Measurements from ENCODE around the gene TNF. TPM values are rescaled to one million over a fixed set of nuclear protein-coding genes. Genes with fewer than 3 reads are reported as not detected.
A peak's percentile ranks its signal among the peaks of the same experiment; 100 is the strongest.

TNF gene
- total RNA-seq, 2 experiments from 2014 or later = 2.5 to 3.5 TPM

DNA sequence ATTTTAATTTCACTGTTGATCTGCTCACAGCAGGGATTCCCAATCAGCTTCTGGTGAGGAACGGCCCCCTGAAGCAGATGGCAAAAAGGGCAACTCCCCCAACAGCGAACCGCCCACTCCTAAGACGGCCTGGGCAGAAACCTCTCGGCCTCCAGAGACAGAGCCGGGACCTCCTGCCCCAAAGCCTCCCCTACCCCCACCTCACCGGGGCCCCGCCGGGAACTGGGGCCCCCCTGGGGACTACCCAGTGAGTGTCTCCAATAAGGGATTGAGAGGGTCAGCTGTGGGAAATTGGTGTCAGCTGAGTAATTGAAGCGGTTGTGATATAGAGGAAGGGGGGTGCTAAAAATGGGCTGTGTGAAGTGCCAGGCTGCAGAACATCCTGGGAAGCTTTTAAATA lies 51.6 kb downstream of the TNF start:
- peaks cover 41% of the 10 kb centered on the region for H3K79me2 ChIP-seq (ENCODE audit: insufficient read depth, low read depth, low read length)
- intact Hi-C loops (cut with micrococcal nuclease; ENCODE audit: unreplicated experiment) = no loop called here
- H3K27ac ChIP-seq (ENCODE audit: low read depth, low read length, poor library complexity, severe bottlenecking) = no peak overlapping the region
- H2AFZ ChIP-seq (ENCODE audit: low read length) = no peak overlapping the region
- H3K4me1 ChIP-seq (ENCODE audit: insufficient read depth, low read length, poor library complexity, severe bottlenecking) = peaks cover 10% of the 10 kb centered on the region
- peaks cover 11% of the 10 kb centered on the region for H4K20me1 ChIP-seq (ENCODE audit: insufficient read depth, low read length)
- TF ChIP-seq, protein P1, sequence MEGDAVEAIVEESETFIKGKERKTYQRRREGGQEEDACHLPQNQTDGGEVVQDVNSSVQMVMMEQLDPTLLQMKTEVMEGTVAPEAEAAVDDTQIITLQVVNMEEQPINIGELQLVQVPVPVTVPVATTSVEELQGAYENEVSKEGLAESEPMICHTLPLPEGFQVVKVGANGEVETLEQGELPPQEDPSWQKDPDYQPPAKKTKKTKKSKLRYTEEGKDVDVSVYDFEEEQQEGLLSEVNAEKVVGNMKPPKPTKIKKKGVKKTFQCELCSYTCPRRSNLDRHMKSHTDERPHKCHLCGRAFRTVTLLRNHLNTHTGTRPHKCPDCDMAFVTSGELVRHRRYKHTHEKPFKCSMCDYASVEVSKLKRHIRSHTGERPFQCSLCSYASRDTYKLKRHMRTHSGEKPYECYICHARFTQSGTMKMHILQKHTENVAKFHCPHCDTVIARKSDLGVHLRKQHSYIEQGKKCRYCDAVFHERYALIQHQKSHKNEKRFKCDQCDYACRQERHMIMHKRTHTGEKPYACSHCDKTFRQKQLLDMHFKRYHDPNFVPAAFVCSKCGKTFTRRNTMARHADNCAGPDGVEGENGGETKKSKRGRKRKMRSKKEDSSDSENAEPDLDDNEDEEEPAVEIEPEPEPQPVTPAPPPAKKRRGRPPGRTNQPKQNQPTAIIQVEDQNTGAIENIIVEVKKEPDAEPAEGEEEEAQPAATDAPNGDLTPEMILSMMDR (conservative IDR thresholded peaks at IDR 0.05; ENCODE audit: low read length) = no peak
- TF ChIP-seq EZH2phosphoT487 (IDR thresholded peaks at IDR 0.05; ENCODE audit: borderline replicate concordance, low read depth, low read length) = no peak
- no peak overlapping the region for H3K4me3 ChIP-seq (ENCODE audit: low read depth, low read length, poor library complexity, severe bottlenecking)
- peaks cover 100% of the 10 kb centered on the region for H3K36me3 ChIP-seq (ENCODE audit: insufficient read depth, low read length)
- no TSS peak for BruUV-seq (replicated peaks)
- H3K9me2 ChIP-seq (ENCODE audit: insufficient read depth, low read length) = no peaks in the 10 kb centered on the region
- no peak overlapping the region for H3K4me2 ChIP-seq (ENCODE audit: low read length)
- H3K9me3 ChIP-seq (ENCODE audit: low read length) = no peaks in the 10 kb centered on the region
- ChIA-PET POLR2A (interaction anchor here (1.2 to 1.3 kb wide), 2 partner anchors 16 to 24 kb away, joined by 3 to 4 read pairs; no protein-coding TSS in a partner anchor), CTCF (ENCODE audit: unreplicated experiment) (no interaction called here)
- no peak for DNase-seq (ENCODE audit: low spot score)

DNA sequence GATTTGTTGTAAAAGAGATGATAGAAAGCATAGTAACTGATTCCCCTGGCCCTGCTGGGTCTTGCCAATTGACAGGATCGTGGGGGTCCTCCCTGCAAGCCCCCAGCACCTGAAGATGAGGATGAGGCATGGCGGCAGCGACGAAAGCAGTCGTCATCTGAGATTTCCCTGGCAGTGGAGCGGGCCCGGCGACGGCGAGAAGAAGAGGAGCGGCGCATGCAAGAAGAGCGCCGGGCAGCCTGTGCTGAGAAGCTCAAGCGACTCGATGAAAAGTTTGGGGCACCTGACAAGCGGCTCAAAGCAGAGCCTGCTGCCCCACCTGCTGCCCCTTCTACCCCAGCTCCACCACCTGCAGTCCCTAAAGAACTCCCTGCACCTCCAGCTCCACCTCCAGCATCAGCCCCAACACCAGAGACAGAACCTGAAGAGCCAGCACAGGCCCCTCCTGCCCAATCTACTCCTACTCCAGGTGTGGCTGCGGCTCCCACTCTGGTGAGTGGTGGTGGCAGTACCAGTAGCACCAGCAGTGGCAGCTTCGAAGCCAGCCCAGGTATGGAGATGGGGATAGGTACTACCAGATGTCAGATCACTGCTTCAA lies 52.4 kb downstream of the TNF start:
- H3K4me3 ChIP-seq (ENCODE audit: low read depth, low read length, poor library complexity, severe bottlenecking) = no peak overlapping the region
- no peaks in the 10 kb centered on the region for H3K9me3 ChIP-seq (ENCODE audit: low read length)
- intact Hi-C loops (cut with micrococcal nuclease; ENCODE audit: unreplicated experiment) = no loop called here
- H3K4me1 ChIP-seq (ENCODE audit: insufficient read depth, low read length, poor library complexity, severe bottlenecking) = peaks cover 1% of the 10 kb centered on the region
- H4K20me1 ChIP-seq (ENCODE audit: insufficient read depth, low read length) = peaks cover 6% of the 10 kb centered on the region
- CTCF ChIA-PET (ENCODE audit: unreplicated experiment) = no interaction called here
- TF ChIP-seq, protein P1 (conservative IDR thresholded peaks at IDR 0.05; ENCODE audit: low read length) = no peak
- no peak for TF ChIP-seq EZH2phosphoT487 (IDR thresholded peaks at IDR 0.05; ENCODE audit: borderline replicate concordance, low read depth, low read length)
- H3K36me3 ChIP-seq (ENCODE audit: insufficient read depth, low read length) = peaks cover 100% of the 10 kb centered on the region
- no peak overlapping the region for H3K27ac ChIP-seq (ENCODE audit: low read depth, low read length, poor library complexity, severe bottlenecking)
- H3K4me2 ChIP-seq (ENCODE audit: low read length) = no peak overlapping the region
- no peak overlapping the region for H2AFZ ChIP-seq (ENCODE audit: low read length)
- H3K9me2 ChIP-seq (ENCODE audit: insufficient read depth, low read length) = no peaks in the 10 kb centered on the region
- no TSS peak for BruUV-seq (replicated peaks)
- POLR2A ChIA-PET = interaction anchor here (1.2 to 1.3 kb wide), 2 partner anchors 15 to 24 kb away, joined by 3 to 4 read pairs; no protein-coding TSS in a partner anchor
- no peak for DNase-seq (ENCODE audit: low spot score)
- peaks cover 33% of the 10 kb centered on the region for H3K79me2 ChIP-seq (ENCODE audit: insufficient read depth, low read depth, low read length)

Small RNAs within 50 kb of the gene (small RNA-seq; reads per million reads assigned to genes)
- gene SNORA38 (12.4 reads per million, percentile 96 among the genes with 10 or more reads in this experiment), gene SNORD117 (117 reads per million, percentile 99 among the genes with 10 or more reads in this experiment), gene SNORD84 (not detected), gene UQCRHP1 (not detected)

Other genes starting within 250 kb of the TNF start
Only the 30 nearest of the 34 such genes appear.
- gene HLA-B, start 218.4 kb upstream of the TNF start, total RNA-seq (2014; rRNA removed; shearing (Covaris generic)) = 223 and 258 TPM in 2 replicates
- gene HLA-B, start 218.4 kb upstream of the TNF start, total RNA-seq (2022) = 238 and 309 TPM in 2 replicates
- 11.9 and 15.3 TPM in 2 replicates for gene MICA, start 172.0 kb upstream of the TNF start, total RNA-seq (2014; rRNA removed; shearing (Covaris generic))
- 8.3 and 9.9 TPM in 2 replicates for gene MICA, start 172.0 kb upstream of the TNF start, total RNA-seq (2022)
- gene MICB, start 77.4 kb upstream of the TNF start, total RNA-seq (2014; rRNA removed; shearing (Covaris generic)) = 24.2 and 26.3 TPM in 2 replicates
- 32.4 and 33.9 TPM in 2 replicates for gene MICB, start 77.4 kb upstream of the TNF start, total RNA-seq (2022)
- gene MCCD1, start 46.6 kb upstream of the TNF start, total RNA-seq (2014; rRNA removed; shearing (Covaris generic)) = not detected in 2 replicates
- gene MCCD1, start 46.6 kb upstream of the TNF start, total RNA-seq (2022) = not detected in 2 replicates
- 736 and 747 TPM in 2 replicates for gene DDX39B, start 33.6 kb upstream of the TNF start, total RNA-seq (2014; rRNA removed; shearing (Covaris generic))
- gene DDX39B, start 33.6 kb upstream of the TNF start, total RNA-seq (2022) = 478 and 481 TPM in 2 replicates
- 3.8 and 4.2 TPM in 2 replicates for gene ATP6V1G2, start 29.0 kb upstream of the TNF start, total RNA-seq (2014; rRNA removed; shearing (Covaris generic))
- 14.1 and 15.9 TPM in 2 replicates for gene ATP6V1G2, start 29.0 kb upstream of the TNF start, total RNA-seq (2022)
- 17.1 and 21.8 TPM in 2 replicates for gene NFKBIL1, start 28.0 kb upstream of the TNF start, total RNA-seq (2014; rRNA removed; shearing (Covaris generic))
- 22.7 and 23.2 TPM in 2 replicates for gene NFKBIL1, start 28.0 kb upstream of the TNF start, total RNA-seq (2022)
- gene LTA, start 3.3 kb upstream of the TNF start, total RNA-seq (2014; rRNA removed; shearing (Covaris generic)) = 0.98 and 1.1 TPM in 2 replicates
- 4.1 and 4.3 TPM in 2 replicates for gene LTA, start 3.3 kb upstream of the TNF start, total RNA-seq (2022)
- gene LTB, start 6.9 kb downstream of the TNF start, total RNA-seq (2014; rRNA removed; shearing (Covaris generic)) = 36.5 and 46.8 TPM in 2 replicates
- gene LTB, start 6.9 kb downstream of the TNF start, total RNA-seq (2022) = 36.9 and 39.2 TPM in 2 replicates
- 1.2 and 3.0 TPM in 2 replicates for gene LST1, start 10.7 kb downstream of the TNF start, total RNA-seq (2014; rRNA removed; shearing (Covaris generic))
- gene LST1, start 10.7 kb downstream of the TNF start, total RNA-seq (2022) = 4.2 and 4.9 TPM in 2 replicates
- 1.6 TPM in 1 of 2 replicates, not detected in the other for gene NCR3, start 17.4 kb downstream of the TNF start, total RNA-seq (2014; rRNA removed; shearing (Covaris generic))
- 0.74 and 2.0 TPM in 2 replicates for gene NCR3, start 17.4 kb downstream of the TNF start, total RNA-seq (2022)
- 15.3 and 22.0 TPM in 2 replicates for gene AIF1, start 39.7 kb downstream of the TNF start, total RNA-seq (2014; rRNA removed; shearing (Covaris generic))
- gene AIF1, start 39.7 kb downstream of the TNF start, total RNA-seq (2022) = 16.3 and 17.2 TPM in 2 replicates
- gene PRRC2A, start 45.1 kb downstream of the TNF start, total RNA-seq (2014; rRNA removed; shearing (Covaris generic)) = 113 and 156 TPM in 2 replicates
- gene PRRC2A, start 45.1 kb downstream of the TNF start, total RNA-seq (2022) = 355 and 379 TPM in 2 replicates
- gene BAG6, start 77.1 kb downstream of the TNF start, total RNA-seq (2014; rRNA removed; shearing (Covaris generic)) = 191 and 233 TPM in 2 replicates
- 320 and 323 TPM in 2 replicates for gene BAG6, start 77.1 kb downstream of the TNF start, total RNA-seq (2022)
- gene APOM, start 80.3 kb downstream of the TNF start, total RNA-seq (2014; rRNA removed; shearing (Covaris generic)) = 0.13 and 1.5 TPM in 2 replicates
- gene APOM, start 80.3 kb downstream of the TNF start, total RNA-seq (2022) = 2.1 and 3.6 TPM in 2 replicates
- gene C6orf47, start 85.2 kb downstream of the TNF start, total RNA-seq (2014; rRNA removed; shearing (Covaris generic)) = 17.5 and 18.5 TPM in 2 replicates
- gene C6orf47, start 85.2 kb downstream of the TNF start, total RNA-seq (2022) = 16.7 and 17.4 TPM in 2 replicates
- 34.3 and 50.9 TPM in 2 replicates for gene GPANK1, start 89.4 kb downstream of the TNF start, total RNA-seq (2014; rRNA removed; shearing (Covaris generic))
- 38.8 and 40.7 TPM in 2 replicates for gene GPANK1, start 89.4 kb downstream of the TNF start, total RNA-seq (2022)
- gene CSNK2B, start 90.5 kb downstream of the TNF start, total RNA-seq (2014; rRNA removed; shearing (Covaris generic)) = 207 and 230 TPM in 2 replicates
- 245 and 254 TPM in 2 replicates for gene CSNK2B, start 90.5 kb downstream of the TNF start, total RNA-seq (2022)
- 12.3 and 15.9 TPM in 2 replicates for gene LY6G5B, start 94.4 kb downstream of the TNF start, total RNA-seq (2014; rRNA removed; shearing (Covaris generic))
- gene LY6G5B, start 94.4 kb downstream of the TNF start, total RNA-seq (2022) = 28.7 and 32.0 TPM in 2 replicates
- gene LY6G5C, start 105.5 kb downstream of the TNF start, total RNA-seq (2014; rRNA removed; shearing (Covaris generic)) = 1.6 and 1.8 TPM in 2 replicates
- gene LY6G5C, start 105.5 kb downstream of the TNF start, total RNA-seq (2022) = 2.5 and 3.5 TPM in 2 replicates
- 28.6 and 34.8 TPM in 2 replicates for gene ABHD16A, start 127.8 kb downstream of the TNF start, total RNA-seq (2014; rRNA removed; shearing (Covaris generic))
- gene ABHD16A, start 127.8 kb downstream of the TNF start, total RNA-seq (2022) = 32.7 and 35.2 TPM in 2 replicates
- gene LY6G6F, start 131.3 kb downstream of the TNF start, total RNA-seq (2014; rRNA removed; shearing (Covaris generic)) = not detected in 2 replicates
- gene LY6G6F, start 131.3 kb downstream of the TNF start, total RNA-seq (2022) = not detected in 2 replicates
- not detected in 2 replicates for gene LY6G6D, start 139.8 kb downstream of the TNF start, total RNA-seq (2014; rRNA removed; shearing (Covaris generic))
- gene LY6G6D, start 139.8 kb downstream of the TNF start, total RNA-seq (2022) = not detected in 2 replicates
- gene LY6G6C, start 146.2 kb downstream of the TNF start, total RNA-seq (2014; rRNA removed; shearing (Covaris generic)) = not detected in 2 replicates
- gene LY6G6C, start 146.2 kb downstream of the TNF start, total RNA-seq (2022) = not detected in 2 replicates
- not detected in 2 replicates for gene MPIG6B, start 147.8 kb downstream of the TNF start, total RNA-seq (2014; rRNA removed; shearing (Covaris generic))
- gene MPIG6B, start 147.8 kb downstream of the TNF start, total RNA-seq (2022) = not detected in 2 replicates
- gene DDAH2, start 153.7 kb downstream of the TNF start, total RNA-seq (2014; rRNA removed; shearing (Covaris generic)) = 14.0 and 20.6 TPM in 2 replicates
- gene DDAH2, start 153.7 kb downstream of the TNF start, total RNA-seq (2022) = 20.4 and 26.4 TPM in 2 replicates
- 376 and 413 TPM in 2 replicates for gene CLIC1, start 161.0 kb downstream of the TNF start, total RNA-seq (2014; rRNA removed; shearing (Covaris generic))
- 314 and 318 TPM in 2 replicates for gene CLIC1, start 161.0 kb downstream of the TNF start, total RNA-seq (2022)
- 104 and 108 TPM in 2 replicates for gene MSH5, start 164.4 kb downstream of the TNF start, total RNA-seq (2014; rRNA removed; shearing (Covaris generic))
- gene MSH5, start 164.4 kb downstream of the TNF start, total RNA-seq (2022) = 218 and 258 TPM in 2 replicates
- 31.3 and 47.1 TPM in 2 replicates for gene SAPCD1, start 187.1 kb downstream of the TNF start, total RNA-seq (2014; rRNA removed; shearing (Covaris generic))
- 53.5 and 66.8 TPM in 2 replicates for gene SAPCD1, start 187.1 kb downstream of the TNF start, total RNA-seq (2022)
- gene VWA7, start 201.8 kb downstream of the TNF start, total RNA-seq (2014; rRNA removed; shearing (Covaris generic)) = 2.1 and 2.2 TPM in 2 replicates
- gene VWA7, start 201.8 kb downstream of the TNF start, total RNA-seq (2022) = 3.7 and 6.5 TPM in 2 replicates